Measurements from ENCODE around the gene TSPAN10.

DNA sequence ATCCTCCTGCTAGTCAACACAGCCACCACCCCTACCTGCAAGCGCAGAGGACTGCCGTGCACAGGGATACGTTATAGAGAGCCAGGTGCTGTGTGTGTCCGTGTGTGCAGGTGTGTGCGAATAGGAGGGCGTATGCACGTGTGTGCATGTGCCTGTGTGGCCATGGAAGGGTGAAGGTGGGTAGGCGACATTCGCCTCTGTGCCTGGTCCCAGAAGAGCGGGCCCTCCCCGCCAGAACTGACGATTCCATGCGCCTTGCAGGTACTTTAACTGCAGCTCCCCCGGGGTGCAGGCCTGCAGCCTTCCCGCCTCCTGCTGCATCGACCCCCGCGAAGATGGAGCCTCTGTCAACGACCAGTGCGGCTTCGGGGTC lies 10.6 kb downstream of the TSPAN10 start:
- TF ChIP-seq, protein P1, sequence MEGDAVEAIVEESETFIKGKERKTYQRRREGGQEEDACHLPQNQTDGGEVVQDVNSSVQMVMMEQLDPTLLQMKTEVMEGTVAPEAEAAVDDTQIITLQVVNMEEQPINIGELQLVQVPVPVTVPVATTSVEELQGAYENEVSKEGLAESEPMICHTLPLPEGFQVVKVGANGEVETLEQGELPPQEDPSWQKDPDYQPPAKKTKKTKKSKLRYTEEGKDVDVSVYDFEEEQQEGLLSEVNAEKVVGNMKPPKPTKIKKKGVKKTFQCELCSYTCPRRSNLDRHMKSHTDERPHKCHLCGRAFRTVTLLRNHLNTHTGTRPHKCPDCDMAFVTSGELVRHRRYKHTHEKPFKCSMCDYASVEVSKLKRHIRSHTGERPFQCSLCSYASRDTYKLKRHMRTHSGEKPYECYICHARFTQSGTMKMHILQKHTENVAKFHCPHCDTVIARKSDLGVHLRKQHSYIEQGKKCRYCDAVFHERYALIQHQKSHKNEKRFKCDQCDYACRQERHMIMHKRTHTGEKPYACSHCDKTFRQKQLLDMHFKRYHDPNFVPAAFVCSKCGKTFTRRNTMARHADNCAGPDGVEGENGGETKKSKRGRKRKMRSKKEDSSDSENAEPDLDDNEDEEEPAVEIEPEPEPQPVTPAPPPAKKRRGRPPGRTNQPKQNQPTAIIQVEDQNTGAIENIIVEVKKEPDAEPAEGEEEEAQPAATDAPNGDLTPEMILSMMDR (IDR thresholded peaks at IDR 0.05), result no peak
- TF ChIP-seq POLR2A (IDR thresholded peaks at IDR 0.05), result no peak

All from uterus (tissue), 2 donors.